H9 (cell line): Measurements from ENCODE around the gene TMEM125. TPM values are rescaled to one million over a fixed set of nuclear protein-coding genes. Genes with fewer than 3 reads are reported as not detected.
A peak's percentile ranks its signal among the peaks of the same experiment; 100 is the strongest.

Experiments used
- DNase-seq: peaks from one replicate; pipeline ENCODE4 v3.0.0-alpha.2; 2017
- H2AFZ ChIP-seq: one replicate; pipeline ENCODE4 v1.6.1; 2013; ENCODE audit warnings: mild to moderate bottlenecking, low read length, control low read depth, moderate library complexity
- H2AK5ac ChIP-seq: 2 replicates; pipeline ENCODE4 v1.6.1; 2013; ENCODE audit warnings: low read length, control low read depth, mixed read lengths; ENCODE audit not compliant: insufficient read length
- H2BK120ac ChIP-seq: one replicate; pipeline ENCODE4 v1.6.1; 2013; ENCODE audit warnings: low read depth, mild to moderate bottlenecking, low read length, control low read depth, inconsistent platforms; ENCODE audit not compliant: poor library complexity, severe bottlenecking
- H2BK12ac ChIP-seq: 2 replicates; pipeline ENCODE4 v1.6.1; 2013; ENCODE audit warnings: low read length, control low read depth, mixed read lengths, low read depth; ENCODE audit not compliant: insufficient read length
- H2BK15ac ChIP-seq: 2 replicates; pipeline ENCODE4 v1.6.1; 2013; ENCODE audit warnings: low read depth, low read length, control low read depth
- H2BK20ac ChIP-seq: one replicate; pipeline ENCODE4 v1.6.1; 2013; ENCODE audit warnings: low read depth, mild to moderate bottlenecking, low read length, control low read depth, inconsistent platforms; ENCODE audit not compliant: poor library complexity, severe bottlenecking
- H2BK5ac ChIP-seq: 2 replicates; pipeline ENCODE4 v1.6.1; 2013; ENCODE audit warnings: low read length, control low read depth, mixed read lengths; ENCODE audit not compliant: insufficient read length
- H3K14ac ChIP-seq: 2 replicates; pipeline ENCODE4 v1.6.1; 2013; ENCODE audit warnings: low read length, control low read depth; ENCODE audit not compliant: insufficient read depth
- H3K18ac ChIP-seq: 2 replicates; pipeline ENCODE4 v1.6.1; 2013; ENCODE audit warnings: low read depth, mild to moderate bottlenecking, mixed read lengths, low read length, control low read depth; ENCODE audit not compliant: insufficient read length
- H3K23ac ChIP-seq: 2 replicates; pipeline ENCODE4 v1.6.1; 2013; ENCODE audit warnings: low read length, control low read depth, mixed read lengths, low read depth; ENCODE audit not compliant: insufficient read length
- H3K23me2 ChIP-seq: 2 replicates; pipeline ENCODE4 v1.6.1; 2013; ENCODE audit warnings: low read depth, mild to moderate bottlenecking, mixed read lengths, low read length, control low read depth; ENCODE audit not compliant: insufficient read length, poor library complexity, severe bottlenecking
- H3K27ac ChIP-seq: 2 replicates; pipeline ENCODE4 v1.5.1; 2013; ENCODE audit warnings: low read length, control low read depth, mixed read lengths, low read depth; ENCODE audit not compliant: insufficient read length
- H3K27me3 ChIP-seq: 2 replicates; pipeline ENCODE4 v1.6.1; 2013; ENCODE audit warnings: low read length, control low read depth, inconsistent platforms; ENCODE audit not compliant: insufficient read depth
- H3K4ac ChIP-seq: 2 replicates; pipeline ENCODE4 v1.6.1; 2013; ENCODE audit warnings: low read depth, mild to moderate bottlenecking, control low read depth, inconsistent platforms, low read length, moderate library complexity
- H3K4me1 ChIP-seq: 2 replicates; pipeline ENCODE4 v1.6.1; 2013; ENCODE audit warnings: low read length, control low read depth, inconsistent platforms; ENCODE audit not compliant: insufficient read depth
- H3K4me2 ChIP-seq: 2 replicates; pipeline ENCODE4 v1.6.1; 2013; ENCODE audit warnings: low read length, control low read depth, mixed read lengths; ENCODE audit not compliant: insufficient read length, insufficient read depth
- H3K56ac ChIP-seq: 2 replicates; pipeline ENCODE4 v1.6.1; 2013; ENCODE audit warnings: low read depth, mild to moderate bottlenecking, mixed read lengths, low read length, control low read depth; ENCODE audit not compliant: insufficient read length
- H3K79me1 ChIP-seq: 2 replicates; pipeline ENCODE4 v1.6.1; 2013; ENCODE audit warnings: low read depth, mild to moderate bottlenecking, moderate library complexity, low read length, control low read depth, inconsistent platforms; ENCODE audit not compliant: insufficient read depth, poor library complexity, severe bottlenecking
- H3K79me2 ChIP-seq: 2 replicates; pipeline ENCODE4 v1.6.1; 2013; ENCODE audit warnings: low read length, control low read depth, inconsistent platforms; ENCODE audit not compliant: insufficient read depth
- H3K9ac ChIP-seq: 2 replicates; pipeline ENCODE4 v1.6.1; 2013; ENCODE audit warnings: low read length, control low read depth, mixed read lengths; ENCODE audit not compliant: insufficient read length; ENCODE audit errors: extremely low read depth
- H3K9me3 ChIP-seq: one replicate; pipeline ENCODE4 v1.6.1; 2013; ENCODE audit warnings: low read depth, low read length, inconsistent platforms; ENCODE audit not compliant: control insufficient read depth
- H3T11ph ChIP-seq: one replicate; pipeline ENCODE4 v1.6.1; 2013; ENCODE audit warnings: mild to moderate bottlenecking, low read length, control low read depth, inconsistent platforms
- H4K20me1 ChIP-seq: one replicate; pipeline ENCODE4 v1.6.1; 2013; ENCODE audit not compliant: control insufficient read depth, insufficient read length, insufficient read depth
- H4K5ac ChIP-seq: 2 replicates; pipeline ENCODE4 v1.6.1; 2013; ENCODE audit warnings: low read depth, mild to moderate bottlenecking, mixed read lengths, low read length, control low read depth; ENCODE audit not compliant: insufficient read length
- H4K8ac ChIP-seq: replicated peaks from 2 replicates; pipeline ENCODE4 v1.6.1; 2013; ENCODE audit warnings: low read length, control low read depth, mixed read lengths, low read depth; ENCODE audit not compliant: insufficient read length
- H4K91ac ChIP-seq: 2 replicates; pipeline ENCODE4 v1.6.1; 2013; ENCODE audit warnings: low read depth, mild to moderate bottlenecking, moderate library complexity, mixed read lengths, low read length, control low read depth; ENCODE audit not compliant: insufficient read length
- H3K27ac Mint-ChIP-seq, 3 experiments: 2 replicates in 2 of 3; 3 replicates in 1 of 3; pipeline ENCODE4 v1.8.0; 2020 to 2021; ENCODE audit warnings: mixed read lengths in 3 of 3, mild to moderate bottlenecking in 1 of 3, moderate library complexity in 1 of 3
- H3K27me3 Mint-ChIP-seq: 2 replicates; pipeline ENCODE4 v1.8.0; 2021; ENCODE audit warnings: low read depth, mild to moderate bottlenecking, moderate library complexity, mixed read lengths
- H3K36me3 Mint-ChIP-seq, 3 experiments: 2 replicates in 2 of 3; 3 replicates in 1 of 3; pipeline ENCODE4 v1.8.0; 2020 to 2021; ENCODE audit warnings: low read depth in 3 of 3, mixed read lengths in 3 of 3; ENCODE audit not compliant: insufficient read depth in 1 of 3
- H3K4me1 Mint-ChIP-seq, 2 experiments: 2 replicates each; pipeline ENCODE4 v1.8.0; 2020; ENCODE audit warnings: mixed read lengths in 2 of 2
- H3K4me3 Mint-ChIP-seq, 2 experiments: 2 replicates in 1 of 2; 3 replicates in 1 of 2; pipeline ENCODE4 v1.8.0; 2020 to 2021; ENCODE audit warnings: mild to moderate bottlenecking in 2 of 2, mixed read lengths in 2 of 2, moderate library complexity in 1 of 2
- H3K9me3 Mint-ChIP-seq, 2 experiments: 2 replicates in 1 of 2; 3 replicates in 1 of 2; pipeline ENCODE4 v1.8.0; 2020; ENCODE audit warnings: mild to moderate bottlenecking in 2 of 2, mixed read lengths in 2 of 2, moderate library complexity in 1 of 2
- WGBS: extraction: QIAGEN DNeasy Blood & Tissue Kit; methylation state at CpG from one replicate; pipeline ENCODE4 v1.1.7; 2013; ENCODE audit warnings: missing lambda C conversion rate, low lambda C conversion rate, mixed read lengths; ENCODE audit not compliant: insufficient read length; ENCODE audit errors: extremely low coverage; 5-methylcytosine and 5-hydroxymethylcytosine counted together
- total RNA-seq: library from RNA; stranded (reverse); gene quantifications from 2 replicates; pipeline ENCODE4 v1.2.1, GENCODE V29; 2021
- TF ChIP-seq, protein P1 (sequence below): fragments of 200-600 bp; sonication (generic); conservative IDR thresholded peaks from 3 replicates; pipeline ENCODE4 v1.8.0; 2021; ENCODE audit warnings: antibody characterized with exemption, mild to moderate bottlenecking

TMEM125 gene
- total RNA-seq, 1 experiment from 2014 or later: 19.6 TPM

DNA sequence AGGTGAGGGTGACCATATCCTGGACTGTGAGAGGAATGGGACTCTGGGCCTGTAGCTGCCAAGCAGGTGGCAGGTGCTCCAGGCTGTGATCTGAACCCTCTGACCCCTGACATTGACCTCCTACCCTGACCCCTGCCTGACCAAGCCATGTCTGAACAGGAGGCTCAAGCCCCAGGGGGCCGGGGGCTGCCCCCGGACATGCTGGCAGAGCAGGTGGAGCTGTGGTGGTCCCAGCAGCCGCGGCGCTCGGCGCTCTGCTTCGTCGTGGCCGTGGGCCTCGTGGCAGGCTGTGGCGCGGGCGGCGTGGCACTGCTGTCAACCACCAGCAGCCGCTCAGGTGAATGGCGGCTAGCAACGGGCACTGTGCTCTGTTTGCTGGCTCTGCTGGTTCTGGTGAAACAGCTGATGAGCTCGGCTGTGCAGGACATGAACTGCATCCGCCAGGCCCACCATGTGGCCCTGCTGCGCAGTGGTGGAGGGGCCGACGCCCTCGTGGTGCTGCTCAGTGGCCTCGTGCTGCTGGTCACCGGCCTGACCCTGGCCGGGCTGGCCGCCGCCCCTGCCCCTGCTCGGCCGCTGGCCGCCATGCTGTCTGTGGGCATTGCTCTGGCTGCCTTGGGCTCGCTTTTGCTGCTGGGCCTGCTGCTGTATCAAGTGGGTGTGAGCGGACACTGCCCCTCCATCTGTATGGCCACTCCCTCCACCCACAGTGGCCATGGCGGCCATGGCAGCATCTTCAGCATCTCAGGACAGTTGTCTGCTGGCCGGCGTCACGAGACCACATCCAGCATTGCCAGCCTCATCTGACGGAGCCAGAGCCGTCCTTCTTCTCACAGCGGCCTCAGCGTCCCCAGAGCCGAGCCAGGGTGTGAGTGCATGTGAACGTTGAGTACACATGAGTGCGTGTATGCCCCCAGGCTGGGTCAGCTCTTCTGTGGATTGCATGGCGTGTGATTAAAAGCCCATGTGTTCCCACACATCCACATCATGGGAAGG is 3.1 kb downstream of the TMEM125 start:
- no peak overlapping the region for H2BK12ac ChIP-seq
- Mint-ChIP-seq H3K36me3 (peaks cover 4 to 25% (median 14%) of the 10 kb centered on the region in 3 experiments; a peak in 6 of 7 replicates), H3K27me3 (peaks cover 3% of the 10 kb centered on the region), H3K27ac (no peak overlapping the region), H3K4me3 (no peak overlapping the region), H3K9me3 (no peaks in the 10 kb centered on the region), H3K4me1 (peaks cover 22 to 26% of the 10 kb centered on the region in 2 experiments)
- H2BK120ac ChIP-seq: no peak overlapping the region
- no peak overlapping the region for H3T11ph ChIP-seq
- H3K9ac ChIP-seq: no peak overlapping the region
- no peak overlapping the region for H3K27ac ChIP-seq
- peak; percentile 20 for DNase-seq
- H3K4ac ChIP-seq: no peak overlapping the region
- H4K91ac ChIP-seq: no peak overlapping the region
- no peak overlapping the region for H3K14ac ChIP-seq
- no peaks in the 10 kb centered on the region for H3K9me3 ChIP-seq
- H4K8ac ChIP-seq: no peak overlapping the region
- H3K18ac ChIP-seq: no peak overlapping the region
- no peak overlapping the region for H3K4me2 ChIP-seq
- H3K56ac ChIP-seq: no peak overlapping the region
- H3K23ac ChIP-seq: no peak overlapping the region
- peaks cover 6% of the 10 kb centered on the region for H3K23me2 ChIP-seq
- no peak overlapping the region for H2BK15ac ChIP-seq
- H4K20me1 ChIP-seq: peaks cover 3% of the 10 kb centered on the region
- no peaks in the 10 kb centered on the region for H3K79me1 ChIP-seq
- no peak overlapping the region for H4K5ac ChIP-seq
- peaks cover 5% of the 10 kb centered on the region; the same call in 1 of the 2 replicates for H3K4me1 ChIP-seq
- H2BK20ac ChIP-seq: no peak overlapping the region
- H2BK5ac ChIP-seq: no peak overlapping the region
- H2AK5ac ChIP-seq: no peak overlapping the region
- no peaks in the 10 kb centered on the region for H3K27me3 ChIP-seq
- TF ChIP-seq, protein P1, sequence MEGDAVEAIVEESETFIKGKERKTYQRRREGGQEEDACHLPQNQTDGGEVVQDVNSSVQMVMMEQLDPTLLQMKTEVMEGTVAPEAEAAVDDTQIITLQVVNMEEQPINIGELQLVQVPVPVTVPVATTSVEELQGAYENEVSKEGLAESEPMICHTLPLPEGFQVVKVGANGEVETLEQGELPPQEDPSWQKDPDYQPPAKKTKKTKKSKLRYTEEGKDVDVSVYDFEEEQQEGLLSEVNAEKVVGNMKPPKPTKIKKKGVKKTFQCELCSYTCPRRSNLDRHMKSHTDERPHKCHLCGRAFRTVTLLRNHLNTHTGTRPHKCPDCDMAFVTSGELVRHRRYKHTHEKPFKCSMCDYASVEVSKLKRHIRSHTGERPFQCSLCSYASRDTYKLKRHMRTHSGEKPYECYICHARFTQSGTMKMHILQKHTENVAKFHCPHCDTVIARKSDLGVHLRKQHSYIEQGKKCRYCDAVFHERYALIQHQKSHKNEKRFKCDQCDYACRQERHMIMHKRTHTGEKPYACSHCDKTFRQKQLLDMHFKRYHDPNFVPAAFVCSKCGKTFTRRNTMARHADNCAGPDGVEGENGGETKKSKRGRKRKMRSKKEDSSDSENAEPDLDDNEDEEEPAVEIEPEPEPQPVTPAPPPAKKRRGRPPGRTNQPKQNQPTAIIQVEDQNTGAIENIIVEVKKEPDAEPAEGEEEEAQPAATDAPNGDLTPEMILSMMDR: no peak
- WGBS: no CpG with 5 or more reads among the region's 46 CpGs
- H2AFZ ChIP-seq: no peak overlapping the region
- no peaks in the 10 kb centered on the region for H3K79me2 ChIP-seq
